Ishikawa (cell line): ENCODE results near the gene SEMA3E.

Source experiments
- CEBPB ChIP-seq: IDR thresholded peaks from 2 replicates; pipeline ENCODE4 v1.6.1; 2012
- CREB1 ChIP-seq: IDR thresholded peaks from 2 replicates; pipeline ENCODE4 v1.6.1; 2012; ENCODE audit warnings: low read depth
- EGR1 ChIP-seq: IDR thresholded peaks from 2 replicates; pipeline ENCODE4 v1.6.1; 2012
- EP300 ChIP-seq: IDR thresholded peaks from 2 replicates; pipeline ENCODE4 v1.6.1; 2012; ENCODE audit warnings: borderline replicate concordance
- FOXM1 ChIP-seq: IDR thresholded peaks from 2 replicates; pipeline ENCODE4 v1.6.1; 2012; ENCODE audit warnings: low read depth, borderline replicate concordance
- MAX ChIP-seq: IDR thresholded peaks from 2 replicates; pipeline ENCODE4 v1.6.1; 2012
- NFIC ChIP-seq: IDR thresholded peaks from 2 replicates; pipeline ENCODE4 v1.6.1; 2012
- RAD21 ChIP-seq: IDR thresholded peaks from 2 replicates; pipeline ENCODE4 v1.6.1; 2012; ENCODE audit warnings: low read depth
- REST ChIP-seq: IDR thresholded peaks from 2 replicates; pipeline ENCODE4 v1.6.1; 2012; ENCODE audit warnings: low read depth, mild to moderate bottlenecking
- TAF1 ChIP-seq: IDR thresholded peaks from 2 replicates; pipeline ENCODE4 v1.6.1; 2012; ENCODE audit warnings: low read depth, mild to moderate bottlenecking
- TCF12 ChIP-seq: IDR thresholded peaks from 2 replicates; pipeline ENCODE4 v1.6.1; 2012; ENCODE audit warnings: low read depth
- TEAD4 ChIP-seq: IDR thresholded peaks from 2 replicates; pipeline ENCODE4 v1.6.1; 2012
- USF1 ChIP-seq: IDR thresholded peaks from 2 replicates; pipeline ENCODE4 v1.6.1; 2012
- YY1 ChIP-seq: IDR thresholded peaks from 2 replicates; pipeline ENCODE4 v1.6.1; 2012; ENCODE audit warnings: low read depth
- ZBTB7A ChIP-seq: IDR thresholded peaks from 2 replicates; pipeline ENCODE4 v1.6.1; 2012; ENCODE audit warnings: low read depth

The SEMA3E gene

GRCh38 chr7:83593921-83594475 is 54.9 kb downstream of the SEMA3E start:
- no peak for TF ChIP-seq TEAD4
- no peak for TF ChIP-seq ZBTB7A

- TF ChIP-seq ZBTB7A = no peak
- TF ChIP-seq TAF1 = no peak
- TF ChIP-seq MAX = no peak
- no peak for TF ChIP-seq RAD21
- no peak for TF ChIP-seq USF1
- no peak for TF ChIP-seq YY1
- no peak for TF ChIP-seq EP300
- TF ChIP-seq TEAD4 = no peak
- no peak for TF ChIP-seq CEBPB
- no peak for TF ChIP-seq TCF12
- no peak for TF ChIP-seq NFIC
- TF ChIP-seq REST = no peak
- no peak for TF ChIP-seq FOXM1
These were observed 60.2 kb downstream of the SEMA3E start for GRCh38 chr7:83588602-83589240.

GRCh38 chr7:83586281-83586680 is 62.7 kb downstream of the SEMA3E start:
- TF ChIP-seq REST = no peak
- no peak for TF ChIP-seq TEAD4
- TF ChIP-seq EGR1 = no peak
- TF ChIP-seq RAD21 = no peak
- TF ChIP-seq FOXM1 = no peak
- TF ChIP-seq NFIC = no peak
- TF ChIP-seq MAX = no peak
- no peak for TF ChIP-seq CEBPB
- TF ChIP-seq CREB1 = no peak
- no peak for TF ChIP-seq ZBTB7A
- TF ChIP-seq YY1 = no peak
- TF ChIP-seq TAF1 = no peak
- TF ChIP-seq USF1 = no peak
- no peak for TF ChIP-seq TCF12
- no peak for TF ChIP-seq EP300

GRCh38 chr7:83581667-83582435 is 67.1 kb downstream of the SEMA3E start:
- TF ChIP-seq EP300 (no peak), MAX (no peak), CREB1 (no peak), CEBPB (no peak), USF1 (no peak), REST (no peak), TCF12 (no peak)
